RWPE2 (cell line): ENCODE data around the gene FRK.

Experiments
- ATAC-seq: fragments of 200-7000 bp; cut with Tn5 transposase; 3 replicates; pipeline ENCODE4 v1.9.1; 2021; ENCODE audit warnings: low read depth
- DNase-seq: peaks from one replicate; pipeline ENCODE4 v3.0.0-alpha.2; 2020; ENCODE audit warnings: low spot score
- H3K27ac ChIP-seq: fragments of 450-650 bp; 2 replicates; pipeline ENCODE4 v1.5.1; 2017; ENCODE audit warnings: mild to moderate bottlenecking; ENCODE audit not compliant: poor library complexity, severe bottlenecking
- H3K27me3 ChIP-seq: fragments of 250-450 bp; sonication (Bioruptor Pico); 2 replicates; pipeline ENCODE4 v1.5.1; 2021; ENCODE audit warnings: mild to moderate bottlenecking, moderate library complexity; ENCODE audit not compliant: insufficient read depth, poor library complexity, severe bottlenecking
- H3K36me3 ChIP-seq: fragments of 250-450 bp; sonication (Bioruptor Pico); 2 replicates; pipeline ENCODE4 v1.5.1; 2020; ENCODE audit warnings: low read depth, mild to moderate bottlenecking, moderate library complexity
- H3K4me1 ChIP-seq: fragments of 250-450 bp; sonication (Bioruptor Pico); 2 replicates; pipeline ENCODE4 v1.5.1; 2021; ENCODE audit warnings: mild to moderate bottlenecking, moderate library complexity; ENCODE audit not compliant: insufficient read depth, poor library complexity, severe bottlenecking
- H3K4me3 ChIP-seq: fragments of 250-450 bp; sonication (Bioruptor Pico); 2 replicates; pipeline ENCODE4 v1.5.1; 2021; ENCODE audit warnings: mild to moderate bottlenecking, moderate library complexity; ENCODE audit not compliant: severe bottlenecking
- H3K9me3 ChIP-seq: fragments of 250-450 bp; sonication (Bioruptor Pico); 2 replicates; pipeline ENCODE4 v1.5.1; 2021; ENCODE audit warnings: mild to moderate bottlenecking, moderate library complexity; ENCODE audit not compliant: severe bottlenecking
- CTCF ChIP-seq: fragments of 450-650 bp; IDR thresholded peaks from one replicate; pipeline ENCODE4 v1.5.1; 2017; ENCODE audit warnings: mild to moderate bottlenecking, moderate library complexity; ENCODE audit not compliant: poor library complexity, severe bottlenecking

The FRK gene

DNA sequence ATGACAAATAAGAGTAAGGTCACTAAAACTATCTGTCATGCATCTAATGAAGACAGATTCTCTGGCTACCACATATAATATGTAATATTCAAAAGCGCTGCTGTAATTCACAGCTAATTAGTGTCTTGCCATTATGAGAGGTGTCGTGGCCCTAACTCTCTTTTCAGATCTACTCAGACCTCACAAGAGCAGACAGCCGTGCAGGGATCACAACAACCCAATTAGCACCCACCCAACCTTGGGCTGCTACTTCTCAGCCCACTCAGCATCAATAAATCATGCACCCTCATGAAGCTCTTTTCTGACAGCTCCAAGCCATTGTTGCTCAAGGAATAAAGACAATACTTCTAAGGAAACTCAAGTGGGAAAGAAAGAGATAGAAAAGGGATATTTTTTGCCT lies 61.5 kb downstream of the FRK start:
- no peak for DNase-seq
- no peaks in the 10 kb centered on the region for H3K27me3 ChIP-seq
- TF ChIP-seq CTCF: no peak
- no peaks in the 10 kb centered on the region for H3K36me3 ChIP-seq
- no peaks in the 10 kb centered on the region for H3K9me3 ChIP-seq
- no peak overlapping the region for H3K27ac ChIP-seq
- no peaks in the 10 kb centered on the region for H3K4me1 ChIP-seq
- no peak for ATAC-seq
- no peak overlapping the region for H3K4me3 ChIP-seq

- DNase-seq (no peak), ATAC-seq (no peak)
- no peaks in the 10 kb centered on the region for H3K9me3 ChIP-seq
- TF ChIP-seq CTCF: no peak
- no peaks in the 10 kb centered on the region for H3K27me3 ChIP-seq
- no peaks in the 10 kb centered on the region for H3K36me3 ChIP-seq
- H3K4me1 ChIP-seq: no peaks in the 10 kb centered on the region
- H3K27ac ChIP-seq: no peak overlapping the region
- no peak overlapping the region for H3K4me3 ChIP-seq
Measured at GRCh38 chr6:115997990-115998585, 62.6 kb downstream of the FRK start.

DNA sequence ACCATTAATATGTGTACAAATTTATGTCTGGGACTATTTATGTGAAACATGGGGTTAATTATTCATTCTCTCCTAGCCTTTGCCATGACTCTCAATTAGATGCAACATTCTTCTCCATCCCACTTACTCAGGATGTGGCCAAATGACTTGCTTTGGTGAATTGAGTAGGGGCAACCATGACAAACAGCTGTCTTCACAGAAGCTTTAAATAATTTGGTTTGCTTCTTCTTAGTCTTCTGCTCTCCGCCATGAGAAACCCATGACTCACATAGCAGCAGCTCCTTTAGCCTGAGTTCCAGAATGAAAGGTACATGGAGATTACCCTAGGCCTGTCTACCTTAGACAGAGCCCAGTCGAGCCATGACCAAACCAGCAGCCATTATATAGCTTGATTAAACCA lies 74.7 kb downstream of the FRK start:
- Histone ChIP-seq H3K36me3 (no peaks in the 10 kb centered on the region), H3K4me3 (no peak overlapping the region), H3K27ac (no peak overlapping the region), H3K4me1 (no peaks in the 10 kb centered on the region), H3K9me3 (peaks cover 2% of the 10 kb centered on the region), H3K27me3 (no peaks in the 10 kb centered on the region)
- DNase-seq: no peak
- no peak for ATAC-seq
- no peak for TF ChIP-seq CTCF

DNA sequence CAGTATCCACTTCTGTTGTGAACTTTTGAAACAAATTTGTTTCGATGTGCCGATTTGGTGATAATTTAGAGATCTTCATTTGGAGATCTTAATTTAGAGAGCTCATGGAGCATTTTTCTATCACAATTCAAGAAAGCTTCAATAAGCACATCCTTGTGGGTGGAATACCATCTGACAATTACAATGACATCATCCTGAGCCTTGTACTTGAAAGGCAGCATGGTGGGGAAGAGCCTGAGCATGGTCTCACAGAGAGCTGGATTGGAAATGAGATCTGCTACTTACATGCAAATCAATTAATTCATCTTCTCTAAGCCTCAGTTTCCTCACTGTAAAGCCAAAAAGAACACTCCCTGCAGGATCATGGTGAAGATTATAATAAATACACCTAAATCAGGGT lies 75.9 kb downstream of the FRK start:
- H3K27ac ChIP-seq: no peak overlapping the region

More for the DNA sequence above, 75.9 kb downstream of the FRK start:
- Histone ChIP-seq H3K4me1 (no peaks in the 10 kb centered on the region), H3K9me3 (no peaks in the 10 kb centered on the region), H3K36me3 (no peaks in the 10 kb centered on the region), H3K4me3 (no peak overlapping the region), H3K27me3 (no peaks in the 10 kb centered on the region)
- DNase-seq (no peak), ATAC-seq (no peak)
- TF ChIP-seq CTCF: no peak
